GM12878 (cell line): Measurements from ENCODE around the gene SOX11. TPM values are rescaled to one million over a fixed set of nuclear protein-coding genes. Genes with fewer than 3 reads are reported as not detected.

Experiments
- ATAC-seq: fragments of 200-7000 bp; cut with Tn5 transposase; 3 replicates; pipeline ENCODE4 v1.9.1; 2020; ENCODE audit warnings: mild to moderate bottlenecking, moderate library complexity
- BruUV-seq: library from RNA; stranded (reverse); fragments of 400-500 nt; replicated peaks from 2 replicates; lab custom pipeline; 2021; lab: Mats Ljungman, UMichigan
- CTCF ChIA-PET: fragments of 300-600 bp; sonication (Branson Sonifier 250); formaldehyde crosslinking; extraction: SDS; loops from one replicate; lab custom pipeline; 2021; ENCODE audit warnings: inconsistent platforms; lab: Yijun Ruan, JAX
- POLR2A ChIA-PET: fragments of 350-600 bp; formaldehyde crosslinking; extraction: SDS; loops from one replicate; lab custom pipeline; 2021; ENCODE audit warnings: inconsistent platforms; lab: Charles Lee
- RAD21 ChIA-PET: fragments of 300-600 bp; sonication (Branson Sonifier 250); formaldehyde crosslinking; loops from one replicate; lab custom pipeline; 2023; ENCODE audit warnings: antibody characterized with exemption; ENCODE audit not compliant: unreplicated experiment; lab: Charles Lee
- SMC1A ChIA-PET: fragments of 300-600 bp; sonication (Branson Sonifier 250); formaldehyde crosslinking; loops from one replicate; lab custom pipeline; 2023; ENCODE audit not compliant: unreplicated experiment, uncharacterized antibody; lab: Charles Lee
- DNase-seq: peaks from one replicate; pipeline ENCODE4 v3.0.0-alpha.2; 2011; ENCODE audit warnings: low read depth, low spot score
- FAIRE-seq: peaks from 3 replicates; lab custom pipeline; 2011; peaks lifted over from hg19 to GRCh38; lab: Jason Lieb, UNC
- H2AFZ ChIP-seq: 2 replicates; pipeline ENCODE4 v1.6.0; 2011; ENCODE audit warnings: low read depth, low read length, control low read depth; ENCODE audit not compliant: control insufficient read depth
- H3K27ac ChIP-seq: 2 replicates; pipeline ENCODE4 v1.5.1; 2011; ENCODE audit warnings: control low read depth; ENCODE audit not compliant: control insufficient read depth, insufficient read depth
- H3K27me3 ChIP-seq, 2 experiments: replicated peaks in 1 of 2; 2 replicates each; pipeline versions ENCODE4 v1.6.0 to v1.6.1; 2011; ENCODE audit warnings: low read length in 1 of 2; ENCODE audit not compliant: control insufficient read depth in 2 of 2, insufficient read depth in 2 of 2
- H3K36me3 ChIP-seq, 2 experiments: 2 replicates each; pipeline ENCODE4 v1.5.1; 2011; ENCODE audit warnings: low read length in 1 of 2; ENCODE audit not compliant: control insufficient read depth in 2 of 2, insufficient read depth in 2 of 2
- H3K4me1 ChIP-seq: 2 replicates; pipeline ENCODE4 v1.6.1; 2011; ENCODE audit warnings: mild to moderate bottlenecking, low read length, moderate library complexity, mixed read lengths; ENCODE audit not compliant: control insufficient read depth, insufficient read depth
- H3K4me2 ChIP-seq: 2 replicates; pipeline ENCODE4 v1.6.0; 2011; ENCODE audit warnings: control low read depth; ENCODE audit not compliant: control insufficient read depth, insufficient read depth
- H3K4me3 ChIP-seq: fragments of 200-600 bp; sonication (generic); 2 replicates; pipeline ENCODE4 v1.5.1; 2016
- H3K79me2 ChIP-seq: 2 replicates; pipeline ENCODE4 v1.6.0; 2011; ENCODE audit warnings: low read length; ENCODE audit not compliant: control insufficient read depth, insufficient read depth
- H3K9ac ChIP-seq: 2 replicates; pipeline ENCODE4 v1.8.0; 2011; ENCODE audit warnings: low read length, control low read depth, mixed read lengths; ENCODE audit not compliant: control insufficient read depth, insufficient read depth
- H3K9me3 ChIP-seq: replicated peaks from 3 replicates; pipeline ENCODE4 v1.5.1; 2011; ENCODE audit warnings: mild to moderate bottlenecking, low read length; ENCODE audit not compliant: control insufficient read depth, insufficient read depth
- H4K20me1 ChIP-seq: 2 replicates; pipeline ENCODE4 v1.6.0; 2011; ENCODE audit not compliant: control insufficient read depth, insufficient read depth
- RAD21 ChIP-seq: IDR thresholded peaks from 2 replicates; pipeline ENCODE4 v1.6.1; 2011; ENCODE audit warnings: mild to moderate bottlenecking, low read depth, low read length, moderate library complexity; ENCODE audit not compliant: insufficient read depth
- SRF ChIP-seq, 2 experiments: IDR thresholded peaks; 2 replicates each; pipeline ENCODE4 v1.6.1; 2011; ENCODE audit warnings: low read depth in 2 of 2, low read length in 2 of 2, mild to moderate bottlenecking in 1 of 2, moderate library complexity in 1 of 2
- STAT1 ChIP-seq: fragments of 450-650 bp; conservative IDR thresholded peaks from 2 replicates; pipeline ENCODE4 v1.6.1; 2014; ENCODE audit warnings: antibody characterized with exemption, mild to moderate bottlenecking
- ZNF217 ChIP-seq: fragments of 450-650 bp; IDR thresholded peaks from 2 replicates; pipeline ENCODE4 v1.6.1; 2017; ENCODE audit warnings: antibody characterized with exemption, mild to moderate bottlenecking
- WGBS: methylation state at CpG from one replicate; pipeline ENCODE4 v1.1.6; 2016; ENCODE audit warnings: low lambda C conversion rate; ENCODE audit not compliant: insufficient replicate concordance, insufficient coverage; ENCODE audit errors: missing lambda C conversion rate; 5-methylcytosine and 5-hydroxymethylcytosine counted together
- in situ Hi-C: fragments of 300-500 bp; cut with MboI; formaldehyde crosslinking; loops from 9 replicates; pipeline ENCODE4 v1.14.3; 2018; ENCODE audit warnings: mixed read lengths
- intact Hi-C: fragments of 100-400 bp; cut with micrococcal nuclease; formaldehyde crosslinking; loops from one replicate; pipeline ENCODE4 v1.14.2; 2022; ENCODE audit not compliant: unreplicated experiment
- polyA plus RNA-seq, 11 experiments: library from polyadenylated mRNA; depleted of rRNA in 4 of 11; unstranded in 6 of 11; stranded (reverse) in 5 of 11; fragments of >200 nt; fragmentation: Nextera tagmentation in 4 of 11; fragmentation: Illumina TruSeq in 1 of 11; extraction: Ambion mirVana in 4 of 11; extraction: Trizol in 1 of 11; gene quantifications; 1 replicate in 1 of 11; 2 replicates in 10 of 11; pipeline versions ENCODE4 v1.2.1 to v1.2.3, GENCODE V29; 2011 to 2016; ENCODE audit warnings: inconsistent platforms in 2 of 11, missing spikeins in 2 of 11, low read depth in 1 of 11
- total RNA-seq, 4 experiments: library from RNA; depleted of rRNA in 3 of 4; stranded (reverse); fragments of >200 nt in 3 of 4; fragmentation: Illumina TruSeq in 1 of 4; extraction: Trizol in 1 of 4; gene quantifications; 2 replicates each; pipeline versions ENCODE4 v1.2.1 to v1.2.3, GENCODE V29; 2013 to 2021
- TF ChIP-seq, protein P1 (sequence below): IDR thresholded peaks from 2 replicates; pipeline ENCODE4 v1.6.1; 2012; ENCODE audit warnings: low read depth, low read length, improper control_type of control experiment
- TF ChIP-seq, protein P2 (sequence below): fragments of 450-650 bp; IDR thresholded peaks from 2 replicates; pipeline ENCODE4 v1.6.1; 2017; ENCODE audit warnings: low read depth, mild to moderate bottlenecking, moderate library complexity

SOX11 gene
- total and polyA plus RNA-seq, 10 of the 15 experiments (the other 5 are each of a cell fraction or from before 2014, with no cell fraction given): 0.03 to 0.04 (median 0.03) TPM; not detected in 7

DNA sequence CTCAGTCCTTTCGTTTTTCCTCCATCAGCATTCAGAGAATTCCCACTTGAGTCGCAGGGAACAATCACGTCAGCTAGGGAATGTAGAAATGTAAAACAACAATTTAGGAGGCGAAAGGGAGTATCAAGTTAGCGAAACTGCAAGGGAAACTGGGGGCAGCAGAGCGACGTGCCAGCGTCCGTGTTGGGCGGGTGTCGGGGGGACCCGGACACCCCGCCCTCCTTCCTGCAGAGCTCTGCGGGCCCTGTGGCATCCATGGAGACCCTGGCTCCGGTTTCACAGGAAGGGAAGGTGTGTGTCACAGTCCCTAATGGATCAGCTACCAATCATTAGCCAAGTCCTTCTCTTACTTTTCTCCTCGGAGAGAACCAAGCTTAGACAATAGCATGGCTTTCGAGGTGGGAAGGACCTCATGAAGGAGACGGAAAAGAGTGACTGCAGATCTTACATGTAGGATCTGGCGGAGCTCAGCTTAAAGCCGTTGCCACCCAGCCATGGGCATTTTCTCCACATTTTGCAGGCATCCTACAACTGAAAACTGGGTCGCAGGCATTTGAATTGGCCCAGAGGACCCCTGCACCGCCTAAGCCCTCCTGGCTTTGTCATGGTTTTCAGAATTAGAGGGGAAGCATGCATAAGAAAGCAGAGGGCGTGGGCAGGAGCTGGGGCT is 33.7 kb downstream of the SOX11 start:
- Histone ChIP-seq H4K20me1 (no peaks in the 10 kb centered on the region), H3K4me1 (no peaks in the 10 kb centered on the region), H3K79me2 (no peaks in the 10 kb centered on the region), H3K4me3 (no peak overlapping the region), H3K9ac (no peak overlapping the region), H3K9me3 (no peaks in the 10 kb centered on the region), H2AFZ (no peak overlapping the region), H3K4me2 (no peak overlapping the region), H3K27ac (no peak overlapping the region), H3K36me3 (no peaks in the 10 kb centered on the region), H3K27me3 (no peaks in the 10 kb centered on the region)
- ATAC-seq (no peak), FAIRE-seq (no peak), DNase-seq (no peak)
- ChIA-PET RAD21 (no interaction called here), POLR2A (no interaction called here), SMC1A (no interaction called here), CTCF (no interaction called here)
- no TSS peak for BruUV-seq
- in situ Hi-C loops (no loop called here), intact Hi-C loops (no loop called here)
- TF ChIP-seq RAD21 (no peak), STAT1 (no peak), SRF (IDR thresholded peaks at IDR 0.05; ENCODE audit: low read depth in 2 of 2, low read length in 2 of 2) (no peak), ZNF217 (no peak)
- TF ChIP-seq, protein P1, sequence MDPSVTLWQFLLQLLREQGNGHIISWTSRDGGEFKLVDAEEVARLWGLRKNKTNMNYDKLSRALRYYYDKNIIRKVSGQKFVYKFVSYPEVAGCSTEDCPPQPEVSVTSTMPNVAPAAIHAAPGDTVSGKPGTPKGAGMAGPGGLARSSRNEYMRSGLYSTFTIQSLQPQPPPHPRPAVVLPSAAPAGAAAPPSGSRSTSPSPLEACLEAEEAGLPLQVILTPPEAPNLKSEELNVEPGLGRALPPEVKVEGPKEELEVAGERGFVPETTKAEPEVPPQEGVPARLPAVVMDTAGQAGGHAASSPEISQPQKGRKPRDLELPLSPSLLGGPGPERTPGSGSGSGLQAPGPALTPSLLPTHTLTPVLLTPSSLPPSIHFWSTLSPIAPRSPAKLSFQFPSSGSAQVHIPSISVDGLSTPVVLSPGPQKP: no peak
- TF ChIP-seq, protein P2, sequence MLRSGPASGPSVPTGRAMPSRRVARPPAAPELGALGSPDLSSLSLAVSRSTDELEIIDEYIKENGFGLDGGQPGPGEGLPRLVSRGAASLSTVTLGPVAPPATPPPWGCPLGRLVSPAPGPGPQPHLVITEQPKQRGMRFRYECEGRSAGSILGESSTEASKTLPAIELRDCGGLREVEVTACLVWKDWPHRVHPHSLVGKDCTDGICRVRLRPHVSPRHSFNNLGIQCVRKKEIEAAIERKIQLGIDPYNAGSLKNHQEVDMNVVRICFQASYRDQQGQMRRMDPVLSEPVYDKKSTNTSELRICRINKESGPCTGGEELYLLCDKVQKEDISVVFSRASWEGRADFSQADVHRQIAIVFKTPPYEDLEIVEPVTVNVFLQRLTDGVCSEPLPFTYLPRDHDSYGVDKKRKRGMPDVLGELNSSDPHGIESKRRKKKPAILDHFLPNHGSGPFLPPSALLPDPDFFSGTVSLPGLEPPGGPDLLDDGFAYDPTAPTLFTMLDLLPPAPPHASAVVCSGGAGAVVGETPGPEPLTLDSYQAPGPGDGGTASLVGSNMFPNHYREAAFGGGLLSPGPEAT: no peak
- 14% methylated on average over 22 of the region's 23 CpGs for WGBS
